HCT116 (cell line): ENCODE measurements around the gene OPCML. TPM values are rescaled to one million over a fixed set of nuclear protein-coding genes. Genes with fewer than 3 reads are reported as not detected.

Experiments
- ATAC-seq: fragments of 200-7000 bp; cut with Tn5 transposase; 2 replicates; pipeline ENCODE4 v1.9.1; 2020; ENCODE audit warnings: mild to moderate bottlenecking, moderate library complexity
- BruUV-seq: library from RNA; stranded (reverse); fragments of 400-500 nt; replicated peaks from 2 replicates; lab custom pipeline; 2021; lab: Mats Ljungman, UMichigan
- CTCF ChIA-PET: fragments of 300-600 bp; sonication (Branson Sonifier 250); formaldehyde crosslinking; loops from one replicate; lab custom pipeline; 2021; ENCODE audit warnings: antibody characterized with exemption; lab: Charles Lee
- POLR2A ChIA-PET: fragments of 300-600, 350-600 bp; sonication (Branson Sonifier 250); formaldehyde crosslinking; loops from one replicate; lab custom pipeline; 2021; ENCODE audit warnings: antibody characterized with exemption; lab: Charles Lee
- RAD21 ChIA-PET, 2 experiments: fragments of 300-600 bp; sonication (Branson Sonifier 250); formaldehyde crosslinking; loops; one replicate each; lab custom pipeline; 2023; ENCODE audit warnings: low total read pairs in 2 of 2; ENCODE audit not compliant: uncharacterized antibody in 2 of 2, unreplicated experiment in 2 of 2, low non-redundant PET in 1 of 2; lab: Charles Lee
- DNase-seq: peaks from one replicate; pipeline ENCODE4 v3.0.0-alpha.2; 2010; ENCODE audit warnings: low read depth, low spot score
- H2AFZ ChIP-seq: fragments of 200-600 bp; shearing (Covaris generic), sonication (generic); 2 replicates; pipeline ENCODE4 v1.6.1; 2017; ENCODE audit warnings: low read depth, mixed run types, mixed read lengths, antibody characterized with exemption, low read length; ENCODE audit not compliant: poor library complexity, severe bottlenecking
- H3K27ac ChIP-seq: 2 replicates; pipeline ENCODE4 v1.5.1; 2012; ENCODE audit warnings: low read depth, low read length
- H3K27me3 ChIP-seq: fragments of 200-600 bp; sonication (generic); 2 replicates; pipeline ENCODE4 v1.6.1; 2016; ENCODE audit warnings: mixed run types, low read length, mixed read lengths; ENCODE audit not compliant: insufficient read depth
- H3K36me3 ChIP-seq, 2 experiments: fragments of 200-500 bp in 1 of 2; fragments of 200-600 bp in 1 of 2; sonication (Bioruptor generic) in 1 of 2; sonication (generic) in 1 of 2; 2 replicates each; pipeline versions ENCODE4 v1.5.1 to v1.6.1; 2014 to 2016; ENCODE audit warnings: low read length in 2 of 2, inconsistent platforms in 1 of 2, mixed read lengths in 1 of 2, mixed run types in 1 of 2; ENCODE audit not compliant: insufficient read depth in 2 of 2, control insufficient read depth in 1 of 2
- H3K4me1 ChIP-seq, 2 experiments: fragments of 200-600 bp in 1 of 2; sonication (generic) in 1 of 2; 2 replicates each; pipeline versions ENCODE4 v1.5.1 to v1.6.1; 2012 to 2017; ENCODE audit warnings: low read length in 2 of 2, inconsistent platforms in 1 of 2, mild to moderate bottlenecking in 1 of 2, mixed read lengths in 1 of 2, mixed run types in 1 of 2, moderate library complexity in 1 of 2; ENCODE audit not compliant: insufficient read depth in 2 of 2, control insufficient read depth in 1 of 2
- H3K4me2 ChIP-seq: fragments of 200-600 bp; sonication (generic); 2 replicates; pipeline ENCODE4 v1.6.1; 2017; ENCODE audit warnings: mixed run types, low read length, mixed read lengths
- H3K4me3 ChIP-seq, 2 experiments: fragments of 200-600 bp in 1 of 2; sonication (generic) in 1 of 2; replicated peaks in 1 of 2; 2 replicates each; pipeline ENCODE4 v1.5.1; 2011 to 2016; ENCODE audit warnings: low read length in 2 of 2, control low read depth in 1 of 2, low read depth in 1 of 2, mild to moderate bottlenecking in 1 of 2, mixed read lengths in 1 of 2, mixed run types in 1 of 2
- H3K79me2 ChIP-seq: fragments of 200-600 bp; sonication (generic); 2 replicates; pipeline ENCODE4 v1.6.1; 2017; ENCODE audit warnings: mild to moderate bottlenecking, mixed run types, low read length, moderate library complexity, mixed read lengths; ENCODE audit not compliant: insufficient read depth
- H3K9ac ChIP-seq: fragments of 200-600 bp; sonication (generic); 2 replicates; pipeline ENCODE4 v1.6.1; 2016; ENCODE audit warnings: low read length, mixed read lengths
- H3K9me2 ChIP-seq: fragments of 200-600 bp; sonication (generic), shearing (Covaris generic); 2 replicates; pipeline ENCODE4 v1.6.1; 2017; ENCODE audit warnings: mixed run types, mild to moderate bottlenecking, moderate library complexity; ENCODE audit not compliant: insufficient read depth
- H3K9me3 ChIP-seq, 2 experiments: fragments of 200-500 bp in 1 of 2; fragments of 200-600 bp in 1 of 2; sonication (Bioruptor generic) in 1 of 2; sonication (generic) in 1 of 2; 2 replicates each; pipeline ENCODE4 v1.6.1; 2014 to 2017; ENCODE audit warnings: low read length in 2 of 2, mixed read lengths in 2 of 2, inconsistent platforms in 1 of 2, low read depth in 1 of 2, mild to moderate bottlenecking in 1 of 2, mixed run types in 1 of 2, moderate library complexity in 1 of 2; ENCODE audit not compliant: control insufficient read depth in 1 of 2, insufficient read depth in 1 of 2
- H4K20me1 ChIP-seq: fragments of 200-600 bp; sonication (generic), shearing (Covaris generic); 2 replicates; pipeline ENCODE4 v1.6.1; 2017; ENCODE audit warnings: mixed run types, mild to moderate bottlenecking, moderate library complexity; ENCODE audit not compliant: insufficient read depth
- ATF3 ChIP-seq: IDR thresholded peaks from 2 replicates; pipeline ENCODE4 v1.6.1; 2012
- CBX3 ChIP-seq: IDR thresholded peaks from 2 replicates; pipeline ENCODE4 v1.6.1; 2012; ENCODE audit warnings: low read depth
- CTCF ChIP-seq, 3 experiments: fragments of 200-600 bp in 1 of 3; sonication (generic) in 1 of 3; IDR thresholded peaks in 2 of 3; conservative IDR thresholded peaks in 1 of 3; 2 replicates each; pipeline ENCODE4 v1.5.1; 2012 to 2017; ENCODE audit warnings: low read depth in 2 of 3, low read length in 2 of 3, antibody characterized with exemption in 1 of 3, borderline replicate concordance in 1 of 3, control low read depth in 1 of 3, mild to moderate bottlenecking in 1 of 3, mixed read lengths in 1 of 3, mixed run types in 1 of 3, moderate library complexity in 1 of 3; ENCODE audit not compliant: insufficient read depth in 1 of 3
- EGR1 ChIP-seq: IDR thresholded peaks from 2 replicates; pipeline ENCODE4 v1.6.1; 2012; ENCODE audit warnings: low read depth
- ELF1 ChIP-seq: IDR thresholded peaks from 2 replicates; pipeline ENCODE4 v1.6.1; 2012; ENCODE audit warnings: low read depth, borderline replicate concordance
- FOSL1 ChIP-seq: IDR thresholded peaks from 2 replicates; pipeline ENCODE4 v1.6.1; 2012; ENCODE audit warnings: low read depth
- MAX ChIP-seq: IDR thresholded peaks from 2 replicates; pipeline ENCODE4 v1.6.1; 2012
- SP1 ChIP-seq: IDR thresholded peaks from 2 replicates; pipeline ENCODE4 v1.6.1; 2012; ENCODE audit warnings: low read depth
- TCF7L2 ChIP-seq: IDR thresholded peaks from 2 replicates; pipeline ENCODE4 v1.7.0; 2011; ENCODE audit warnings: borderline replicate concordance, inconsistent platforms; ENCODE audit not compliant: insufficient read depth, insufficient read length; ENCODE audit errors: extremely low read depth
- ZBTB33 ChIP-seq: IDR thresholded peaks from 2 replicates; pipeline ENCODE4 v1.6.1; 2011; ENCODE audit warnings: mild to moderate bottlenecking, low read length, moderate library complexity; ENCODE audit not compliant: insufficient replicate concordance; ENCODE audit errors: extremely low read depth
- ZFX ChIP-seq: fragments of 450-650 bp; IDR thresholded peaks from 2 replicates; pipeline ENCODE4 v1.6.1; 2017
- ZNF274 ChIP-seq: fragments of 200-500 bp; sonication (Bioruptor generic); IDR thresholded peaks from 2 replicates; pipeline ENCODE4 v1.6.1; 2014; ENCODE audit warnings: mild to moderate bottlenecking, low read depth, low read length, inconsistent platforms
- intact Hi-C: fragments of 100-400 bp; cut with micrococcal nuclease; formaldehyde crosslinking; loops from 2 replicates; pipeline ENCODE4 v1.10.0; 2022
- total RNA-seq: library from RNA; stranded (reverse); gene quantifications from one replicate; pipeline ENCODE4 v1.2.1, GENCODE V29; 2021; ENCODE audit not compliant: unreplicated experiment

OPCML gene
- total RNA-seq, 1 experiment from 2014 or later, result not detected

GRCh38 chr11:132457445-132457844 is 1074.9 kb downstream of the OPCML start:
- RAD21 ChIA-PET, result no interaction called here
- Histone ChIP-seq H2AFZ (no peak overlapping the region), H3K4me1 (no peaks in the 10 kb centered on the region), H4K20me1 (no peaks in the 10 kb centered on the region), H3K4me3 (no peak overlapping the region), H3K9me3 (peaks cover 0 to 43% of the 10 kb centered on the region in 2 experiments; a peak in 2 of 4 replicates), H3K4me2 (no peak overlapping the region), H3K79me2 (no peaks in the 10 kb centered on the region), H3K9me2 (no peaks in the 10 kb centered on the region), H3K36me3 (no peaks in the 10 kb centered on the region), H3K27me3 (no peaks in the 10 kb centered on the region), H3K27ac (no peak overlapping the region), H3K9ac (no peak overlapping the region)
- no peak for ATAC-seq
- no peak for TF ChIP-seq TCF7L2
- TF ChIP-seq ATF3, result no peak
- CTCF ChIA-PET, result no interaction called here
- DNase-seq, result no peak
- BruUV-seq, result no TSS peak
- intact Hi-C loops, result no loop called here
- POLR2A ChIA-PET, result no interaction called here

- H3K9ac ChIP-seq, result no peak overlapping the region
- no peaks in the 10 kb centered on the region for H4K20me1 ChIP-seq
- H3K9me2 ChIP-seq, result no peaks in the 10 kb centered on the region
- H3K27me3 ChIP-seq, result no peaks in the 10 kb centered on the region
- no peaks in the 10 kb centered on the region for H3K4me1 ChIP-seq
- no TSS peak for BruUV-seq
- ChIA-PET RAD21 (no interaction called here), POLR2A (no interaction called here), CTCF (no interaction called here)
- H3K79me2 ChIP-seq, result no peaks in the 10 kb centered on the region
- H3K4me3 ChIP-seq, result no peak overlapping the region
- H2AFZ ChIP-seq, result no peak overlapping the region
- H3K4me2 ChIP-seq, result no peak overlapping the region
- DNase-seq (no peak), ATAC-seq (no peak)
- no peak overlapping the region for H3K27ac ChIP-seq
- intact Hi-C loops, result no loop called here
- no peaks in the 10 kb centered on the region for H3K36me3 ChIP-seq
- peaks cover 0 to 37% of the 10 kb centered on the region in 2 experiments; a peak in 2 of 4 replicates for H3K9me3 ChIP-seq
- TF ChIP-seq EGR1 (no peak), ZNF274 (no peak), FOSL1 (no peak), ZBTB33 (no peak), ELF1 (no peak), SP1 (no peak), CBX3 (no peak), ZFX (no peak), MAX (no peak), CTCF (IDR thresholded peaks at IDR 0.05 in 2 of 3, conservative IDR thresholded peaks at IDR 0.05 in 1 of 3; ENCODE audit: borderline replicate concordance in 1 of 3, insufficient read depth in 1 of 3, low read depth in 2 of 3, low read length in 2 of 3) (no peak)
Observed at GRCh38 chr11:132456751-132457328, 1075.5 kb downstream of the OPCML start.
